Glutamatergic neuron (in vitro differentiated cells): ENCODE data around the gene SMO. TPM values are rescaled to one million over a fixed set of nuclear protein-coding genes. Genes with fewer than 3 reads are reported as not detected.

Experiments
- DNase-seq: peaks from one replicate; pipeline ENCODE4 v3.0.0; 2022
- H3K27ac Mint-ChIP-seq: one replicate; pipeline ENCODE4 v1.8.0; 2020; ENCODE audit warnings: mild to moderate bottlenecking, mixed read lengths, inconsistent platforms; ENCODE audit not compliant: unreplicated experiment
- H3K27me3 Mint-ChIP-seq: one replicate; pipeline ENCODE4 v1.8.0; 2020; ENCODE audit warnings: mild to moderate bottlenecking, moderate library complexity, mixed read lengths, inconsistent platforms; ENCODE audit not compliant: unreplicated experiment
- H3K36me3 Mint-ChIP-seq: one replicate; pipeline ENCODE4 v1.8.0; 2020; ENCODE audit warnings: mild to moderate bottlenecking, mixed read lengths, inconsistent platforms; ENCODE audit not compliant: unreplicated experiment
- H3K4me1 Mint-ChIP-seq: one replicate; pipeline ENCODE4 v1.8.0; 2020; ENCODE audit warnings: mild to moderate bottlenecking, low read depth, mixed read lengths, inconsistent platforms; ENCODE audit not compliant: unreplicated experiment
- H3K4me3 Mint-ChIP-seq: one replicate; pipeline ENCODE4 v1.8.0; 2020; ENCODE audit warnings: mild to moderate bottlenecking, mixed read lengths, inconsistent platforms; ENCODE audit not compliant: unreplicated experiment
- H3K9me3 Mint-ChIP-seq: one replicate; pipeline ENCODE4 v1.8.0; 2020; ENCODE audit warnings: mild to moderate bottlenecking, moderate library complexity, mixed read lengths, inconsistent platforms; ENCODE audit not compliant: unreplicated experiment
- CTCF ChIP-seq: fragments of 200-600 bp; sonication (generic); IDR thresholded peaks from one replicate; pipeline ENCODE4 v1.5.0; 2021; ENCODE audit not compliant: partially characterized antibody, unreplicated experiment
- total RNA-seq: library from RNA; stranded (reverse); fragmentation: NEBNext Ultra II Directional; extraction: Animal tissue kit (Norgen Biotek cat#: 25700); gene quantifications from one replicate; pipeline ENCODE4 v1.2.1, GENCODE V29; 2021; ENCODE audit not compliant: unreplicated experiment

Gene SMO
- total RNA-seq, 1 donor from 2014 or later = 5.9 TPM

DNA sequence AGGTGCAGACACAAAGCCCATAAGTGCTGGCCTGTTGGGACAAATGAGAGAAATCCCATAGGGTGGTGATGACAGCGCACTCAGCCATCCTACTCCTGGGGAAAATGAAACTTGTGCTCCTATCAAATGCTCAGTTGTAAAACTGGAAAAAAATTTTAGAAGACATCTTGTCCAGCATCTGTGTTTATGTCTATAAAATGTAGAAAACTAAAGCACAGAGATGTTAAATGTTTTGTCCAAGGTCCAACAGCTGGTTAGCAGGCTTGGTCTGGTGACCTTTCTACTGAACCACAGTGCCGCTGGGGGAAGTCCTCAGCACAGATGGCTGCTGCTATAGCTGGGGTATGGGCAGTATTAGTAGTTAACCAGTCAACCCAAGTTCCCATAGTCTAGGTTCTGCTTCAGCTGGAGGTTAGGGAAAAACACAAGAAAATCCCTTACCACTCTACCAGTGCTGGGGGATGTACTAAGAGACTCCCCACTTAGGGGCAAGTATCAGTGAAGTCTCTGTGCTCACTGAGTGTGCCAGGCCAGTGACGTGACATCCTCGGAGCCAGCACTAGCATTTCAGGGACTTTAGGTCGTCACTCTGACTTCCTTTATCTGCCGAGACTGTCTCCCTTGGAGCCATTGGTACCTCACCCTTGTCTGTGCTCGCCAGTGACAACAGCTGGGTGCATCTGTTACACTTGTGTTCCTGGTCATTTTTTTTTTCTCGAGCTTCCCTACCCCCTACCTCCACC lies 42.0 kb upstream of the SMO start:
- H3K4me1 Mint-ChIP-seq = peaks cover 17% of the 10 kb centered on the region
- H3K27me3 Mint-ChIP-seq = peaks cover 10% of the 10 kb centered on the region
- no peaks in the 10 kb centered on the region for H3K36me3 Mint-ChIP-seq
- peak overlapping the region; percentile 80 for H3K4me3 Mint-ChIP-seq
- no peak for DNase-seq
- H3K9me3 Mint-ChIP-seq = no peaks in the 10 kb centered on the region
- H3K27ac Mint-ChIP-seq = no peak overlapping the region
- TF ChIP-seq CTCF = no peak

GRCh38 chr7:129147731-129148130 lies 40.7 kb upstream of the SMO start:
- TF ChIP-seq CTCF = no peak
- Mint-ChIP-seq H3K9me3 (no peaks in the 10 kb centered on the region), H3K36me3 (no peaks in the 10 kb centered on the region), H3K27ac (no peak overlapping the region), H3K27me3 (peaks cover 8% of the 10 kb centered on the region), H3K4me3 (no peak overlapping the region), H3K4me1 (peaks cover 17% of the 10 kb centered on the region)
- DNase-seq = no peak

- no peaks in the 10 kb centered on the region for H3K9me3 Mint-ChIP-seq
- TF ChIP-seq CTCF = no peak
- H3K27ac Mint-ChIP-seq = no peak overlapping the region
- H3K4me1 Mint-ChIP-seq = peaks cover 13% of the 10 kb centered on the region
- no peak for DNase-seq
- H3K27me3 Mint-ChIP-seq = peaks cover 5% of the 10 kb centered on the region
- no peak overlapping the region for H3K4me3 Mint-ChIP-seq
- H3K36me3 Mint-ChIP-seq = no peaks in the 10 kb centered on the region
Measured at GRCh38 chr7:129149511-129149910, 38.9 kb upstream of the SMO start.

DNA sequence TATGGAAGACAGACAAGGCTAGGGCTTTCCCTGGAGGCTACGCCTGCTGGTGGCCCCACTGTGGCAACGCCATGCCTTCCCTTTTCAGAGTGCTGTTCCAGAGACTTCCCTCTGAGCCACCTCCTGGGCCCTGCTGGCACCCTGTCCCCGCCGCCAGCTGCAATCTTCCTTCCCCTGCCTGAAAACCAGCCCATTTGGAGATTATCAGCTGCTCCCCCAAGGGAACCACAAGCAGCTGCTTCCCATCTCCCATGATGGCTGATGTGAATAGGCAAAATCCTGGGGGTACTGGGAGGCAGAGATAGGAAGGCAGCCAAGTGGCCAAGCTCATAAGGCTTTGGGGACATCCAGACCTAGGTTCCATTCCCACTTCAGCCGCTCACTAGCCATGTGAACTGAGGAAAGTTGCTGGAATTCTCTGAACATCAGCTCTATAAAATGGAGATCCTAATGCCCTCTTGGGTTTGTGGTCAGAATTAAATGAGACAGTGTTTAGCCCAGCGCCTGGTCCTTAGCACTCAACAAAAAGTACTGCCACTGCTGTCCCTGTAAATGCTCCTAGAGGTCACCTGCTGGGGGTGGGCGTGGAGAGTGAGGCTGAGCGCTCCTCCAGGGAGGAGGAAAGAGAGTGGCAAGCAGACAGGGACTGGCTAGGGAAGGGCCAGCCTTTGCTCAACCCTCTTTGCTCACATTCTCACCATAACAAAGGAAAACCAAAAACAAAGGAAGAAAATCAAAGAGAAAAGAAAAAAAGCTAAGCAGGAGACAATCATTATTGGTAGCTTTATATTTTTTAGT lies 38.0 kb upstream of the SMO start:
- H3K4me3 Mint-ChIP-seq = no peak overlapping the region
- no peaks in the 10 kb centered on the region for H3K36me3 Mint-ChIP-seq
- no peak for TF ChIP-seq CTCF
- no peak overlapping the region for H3K27ac Mint-ChIP-seq
- H3K27me3 Mint-ChIP-seq = peaks cover 5% of the 10 kb centered on the region
- H3K4me1 Mint-ChIP-seq = peaks cover 13% of the 10 kb centered on the region
- peak; percentile 49 for DNase-seq
- no peaks in the 10 kb centered on the region for H3K9me3 Mint-ChIP-seq

GRCh38 chr7:129157651-129158050 lies 30.8 kb upstream of the SMO start:
- TF ChIP-seq CTCF = no peak
- Mint-ChIP-seq H3K4me1 (peaks cover 4% of the 10 kb centered on the region), H3K4me3 (no peak overlapping the region), H3K27ac (no peak overlapping the region), H3K9me3 (peaks cover 4% of the 10 kb centered on the region), H3K27me3 (no peaks in the 10 kb centered on the region), H3K36me3 (peaks cover 7% of the 10 kb centered on the region)
- no peak for DNase-seq
